ENCODE results near the gene ARCN1.

Gene ARCN1

DNA sequence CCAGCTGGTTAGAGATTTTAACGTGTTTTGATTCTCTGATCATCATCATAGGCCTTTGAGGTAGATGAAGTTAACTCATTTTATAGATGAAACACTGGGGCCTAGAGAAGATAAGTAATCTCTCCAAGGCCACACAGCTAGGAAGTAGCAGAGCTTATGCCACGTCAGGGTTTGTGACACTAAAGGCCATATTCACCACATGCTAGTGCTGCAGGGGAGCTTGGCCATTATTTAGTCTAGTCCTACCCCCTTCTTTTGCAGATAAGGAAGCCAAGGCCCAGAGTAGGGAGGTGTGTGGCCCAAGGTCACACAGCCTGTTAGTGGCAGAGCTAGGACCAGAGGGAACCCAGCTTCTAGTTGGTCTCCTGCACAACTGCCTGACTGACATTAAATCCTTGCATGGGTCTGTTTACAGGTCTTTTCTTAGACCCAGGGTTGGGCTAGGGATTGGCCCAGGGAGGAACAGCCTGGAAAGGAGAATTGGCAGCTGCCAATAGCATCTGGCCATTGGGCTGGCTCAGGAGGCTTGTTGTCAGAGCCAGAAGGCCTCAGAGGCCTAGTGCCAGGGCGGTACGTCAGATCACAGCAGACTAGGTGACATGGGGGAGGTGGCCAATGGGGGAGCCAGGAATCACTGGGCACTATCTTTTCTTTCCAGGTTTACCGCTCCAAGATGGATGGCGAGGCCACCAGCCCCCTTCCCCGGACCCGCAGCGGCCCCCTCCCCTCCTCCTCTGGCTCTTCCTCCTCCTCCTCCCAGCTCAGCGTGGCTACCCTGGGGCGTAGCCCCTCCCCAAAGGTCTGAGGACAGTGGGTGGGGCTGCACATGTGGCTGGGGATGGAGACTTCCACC, 71.2 kb downstream of the ARCN1 start:
- DNase-seq: no peak

DNA sequence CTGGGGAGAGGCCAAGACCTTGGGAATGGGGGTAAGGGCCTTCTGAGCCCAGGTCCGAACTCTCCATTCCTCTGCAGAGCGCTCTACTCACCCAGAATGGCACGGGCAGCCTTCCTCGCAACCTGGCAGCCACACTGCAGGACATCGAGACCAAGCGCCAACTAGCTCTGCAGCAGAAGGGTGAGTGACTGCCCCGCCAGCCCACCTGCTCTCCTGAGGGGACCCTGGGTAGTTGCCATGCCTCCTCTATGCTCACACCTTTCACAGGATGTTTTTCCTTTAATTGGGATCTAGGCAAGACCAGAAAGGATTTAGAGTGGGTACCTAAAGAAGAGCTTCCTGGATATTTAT, 71.8 kb downstream of the ARCN1 start:
- no peak for DNase-seq

- no peak for DNase-seq
Measured at GRCh38 chr11:118644496-118644895, 72.3 kb downstream of the ARCN1 start.

DNA sequence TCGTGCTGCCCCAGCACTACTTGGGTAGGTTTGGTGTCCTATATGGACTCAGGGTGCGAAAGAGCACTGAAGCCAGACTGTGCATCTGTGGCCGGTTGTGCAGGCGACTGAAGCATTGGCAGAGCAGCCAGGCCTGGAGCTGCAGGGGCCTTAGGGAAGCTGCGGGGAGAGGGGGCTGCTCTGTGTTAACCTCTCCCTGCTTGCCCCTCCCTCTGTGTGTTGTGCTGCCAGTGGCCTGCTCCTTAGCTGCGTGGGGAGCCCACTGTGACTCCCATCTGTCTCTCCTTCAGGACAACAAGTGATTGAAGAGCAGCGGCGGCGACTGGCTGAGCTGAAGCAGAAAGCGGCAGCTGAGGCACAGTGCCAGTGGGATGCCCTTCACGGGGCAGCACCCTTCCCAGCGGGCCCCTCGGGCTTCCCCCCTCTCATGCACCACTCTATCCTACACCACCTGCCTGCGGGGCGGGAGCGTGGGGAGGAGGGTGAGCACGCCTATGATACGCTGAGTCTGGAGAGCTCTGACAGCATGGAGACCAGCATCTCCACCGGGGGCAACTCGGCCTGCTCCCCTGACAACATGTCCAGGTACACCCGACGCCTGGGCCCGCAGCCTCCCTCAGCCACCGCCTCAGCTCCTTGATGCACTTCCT, 73.0 kb downstream of the ARCN1 start:
- DNase-seq: no peak

DNA sequence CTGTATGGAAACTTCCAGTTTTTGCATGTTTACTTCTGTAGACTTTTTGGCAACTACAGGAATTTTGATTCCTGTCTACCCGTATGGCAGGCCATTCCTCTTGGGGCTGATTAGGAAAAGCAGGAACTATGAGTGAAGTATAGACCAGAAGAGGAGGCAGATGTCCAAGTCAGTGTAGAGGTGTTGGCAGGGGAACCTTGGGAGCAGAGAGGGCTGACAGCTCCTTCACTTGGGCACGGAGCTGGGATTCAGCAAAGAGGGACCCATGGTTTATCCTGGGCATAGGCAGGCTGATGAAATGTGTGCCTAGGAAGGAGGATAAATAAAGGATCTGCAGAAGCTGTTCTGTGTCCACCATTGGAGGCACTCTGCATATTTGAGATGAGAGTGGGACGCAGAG, 74.2 kb downstream of the ARCN1 start:
- no peak for DNase-seq

- DNase-seq: no peak
Measured at GRCh38 chr11:118648291-118648690, 76.1 kb downstream of the ARCN1 start.

- DNase-seq: no peak
Measured at GRCh38 chr11:118649941-118650340, 77.7 kb downstream of the ARCN1 start.

GRCh38 chr11:118650366-118650765, 78.2 kb downstream of the ARCN1 start:
- DNase-seq: no peak

- no peak for DNase-seq
Measured at GRCh38 chr11:118651820-118652219, 79.6 kb downstream of the ARCN1 start.
